NCI-H2029 (cell line): Measurements from ENCODE around the gene C12orf56.

Experiments
- DNase-seq: peaks from one replicate; lab custom pipeline; 2025; lab: John Stamatoyannopoulos, UW

C12orf56 gene, protein sequence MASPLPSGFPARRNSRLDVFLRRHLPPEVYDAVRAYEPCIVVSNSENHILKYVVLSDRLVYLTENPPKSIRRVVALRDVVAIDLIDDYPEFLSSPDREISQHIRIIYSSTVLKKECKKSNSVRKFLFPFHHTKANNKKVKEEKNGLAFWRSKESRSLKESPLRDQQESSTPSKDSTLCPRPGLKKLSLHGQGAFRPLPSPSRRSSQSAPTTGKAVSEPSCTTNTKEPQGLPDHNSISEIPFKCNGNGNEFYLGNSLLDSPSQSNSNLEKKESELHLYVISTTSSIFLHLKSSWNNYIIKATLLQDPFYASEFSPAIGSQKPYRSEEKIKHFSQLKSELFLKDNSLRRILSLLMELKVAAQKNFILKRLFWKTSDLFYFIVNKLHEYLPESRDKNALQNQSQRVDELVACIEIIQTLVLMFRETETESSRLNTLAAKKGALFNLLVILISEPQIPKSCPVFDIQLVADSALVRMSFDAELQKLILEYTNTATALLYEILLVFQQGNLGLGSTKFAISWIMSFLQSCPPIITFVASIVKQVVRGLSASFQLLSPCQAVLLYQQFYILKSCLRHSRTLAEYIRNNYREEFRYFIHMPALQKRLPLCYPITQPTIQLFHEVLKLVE

DNA sequence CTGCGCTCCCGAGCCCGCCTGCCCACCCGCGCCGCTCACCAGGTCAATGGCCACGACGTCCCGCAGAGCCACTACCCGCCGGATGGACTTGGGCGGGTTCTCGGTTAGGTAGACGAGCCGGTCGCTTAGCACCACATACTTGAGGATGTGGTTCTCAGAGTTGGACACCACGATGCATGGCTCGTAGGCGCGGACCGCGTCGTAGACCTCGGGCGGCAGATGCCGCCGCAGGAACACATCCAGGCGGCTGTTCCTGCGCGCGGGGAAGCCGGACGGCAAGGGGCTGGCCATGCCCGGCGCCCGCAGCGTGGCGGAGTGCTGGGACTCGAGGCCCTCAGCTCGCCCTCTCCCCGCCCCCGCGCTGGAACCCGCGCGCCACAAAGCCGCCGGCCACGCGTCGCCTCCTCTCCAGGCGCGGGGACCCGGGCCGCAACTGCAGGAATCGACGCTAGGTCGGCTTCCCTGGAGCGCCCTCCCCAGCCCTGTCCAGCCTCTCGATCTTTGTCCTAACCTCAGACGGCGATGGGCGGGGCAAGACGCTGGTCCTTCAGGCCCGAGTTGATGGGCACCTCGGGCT, at the start of gene C12orf56:
Gene C12orf56, minus strand, starts transcription at position 484 of the 577 bp plus-strand sequence. Its CDS starts 193 bp downstream, at position 291.
- DNase-seq = peak; percentile 67

DNA sequence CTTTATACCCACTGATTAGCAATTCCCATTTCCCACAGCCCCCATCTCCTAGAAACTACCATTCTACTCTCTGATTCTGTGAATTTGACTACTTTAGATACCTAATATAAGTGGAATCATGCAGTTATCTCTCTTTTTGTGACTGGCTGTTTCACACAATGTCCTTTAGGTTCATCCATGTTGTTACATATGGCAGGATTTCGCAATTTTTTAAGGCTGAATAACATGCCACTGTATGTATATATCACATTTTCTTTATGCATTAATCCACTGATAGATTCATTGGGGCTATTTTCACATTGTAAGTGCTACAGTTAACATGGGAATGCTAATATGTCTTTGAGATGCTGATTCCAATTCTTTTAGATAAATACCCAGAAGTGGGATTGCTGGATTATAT, 49.5 kb upstream of the C12orf56 start:
- DNase-seq = no peak

DNA sequence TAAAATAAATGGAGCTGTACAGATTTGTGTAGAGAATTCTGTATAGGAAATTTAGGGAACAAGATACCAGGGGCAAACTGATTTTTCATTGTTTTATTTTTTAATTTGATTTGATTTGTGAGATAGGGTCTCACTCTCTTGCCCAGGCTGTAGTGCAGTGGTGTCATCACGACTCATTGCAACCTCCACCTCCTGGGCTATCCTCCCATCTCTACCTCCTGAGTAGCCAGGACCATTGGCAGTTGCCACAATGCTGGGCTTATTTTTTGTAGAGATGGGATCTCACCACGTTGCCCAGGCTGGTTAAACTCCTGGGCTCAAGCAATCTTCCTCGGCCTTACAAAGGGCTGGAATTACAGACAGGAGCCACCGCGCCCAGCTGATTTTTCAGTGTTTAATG, 43.4 kb upstream of the C12orf56 start:
- no peak for DNase-seq

DNA sequence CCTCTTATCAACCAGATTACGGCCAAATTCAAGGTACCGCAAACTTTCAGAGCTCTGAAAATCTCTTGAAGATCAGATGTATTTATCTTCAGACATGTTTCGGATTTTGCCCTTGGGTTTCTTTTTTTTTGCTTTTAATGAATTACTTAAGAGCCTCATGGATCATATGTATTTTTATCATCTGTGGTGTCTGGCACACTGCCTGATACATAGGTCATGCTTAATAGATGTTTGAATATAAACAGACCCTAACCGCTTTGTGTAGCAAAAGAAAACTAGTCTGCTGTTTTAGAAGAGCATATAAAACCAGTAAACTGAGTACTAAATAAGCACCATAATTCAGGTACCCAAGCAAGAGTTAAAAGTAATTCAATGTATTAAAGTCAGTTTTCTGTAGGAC, 41.2 kb upstream of the C12orf56 start:
- no peak for DNase-seq

DNA sequence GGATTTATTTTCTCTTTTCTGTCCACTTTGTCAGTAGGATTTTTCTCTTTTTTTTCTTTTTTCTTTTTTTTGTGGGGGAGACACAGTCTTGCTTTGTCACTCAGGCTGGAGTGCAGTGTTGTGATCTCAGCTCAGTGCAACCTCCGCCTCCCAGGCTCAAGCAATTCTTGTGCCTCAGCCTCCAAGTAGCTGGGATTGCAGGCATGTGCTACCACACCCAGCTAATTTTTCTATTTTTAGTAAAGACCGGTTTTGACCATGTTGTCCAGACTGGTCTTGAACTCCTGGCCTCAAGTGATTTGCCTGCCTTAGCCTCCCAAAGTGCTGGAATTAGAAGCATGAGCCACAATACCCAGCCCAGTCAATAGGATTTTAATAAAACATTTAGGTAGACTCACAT, 40.3 kb upstream of the C12orf56 start:
- no peak for DNase-seq

DNA sequence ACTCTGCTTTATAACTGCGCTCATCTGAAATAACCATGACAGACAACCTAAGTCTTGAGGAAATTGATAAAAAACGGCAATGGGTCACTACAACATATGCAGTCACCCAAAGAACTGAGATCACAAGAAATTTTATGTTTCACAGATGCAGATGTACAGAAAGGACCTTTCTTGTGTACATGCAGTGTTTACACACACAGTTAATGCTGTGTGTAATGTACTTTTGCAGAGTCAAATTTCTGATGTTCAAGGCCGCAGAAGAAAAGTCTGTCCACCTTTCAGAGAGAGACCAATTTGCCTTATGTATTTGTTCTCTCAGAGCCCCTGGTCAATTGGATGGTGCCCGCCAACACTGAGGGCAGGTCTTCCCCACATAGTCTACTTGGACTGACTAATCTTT, 38.4 kb upstream of the C12orf56 start:
- DNase-seq = no peak

DNA sequence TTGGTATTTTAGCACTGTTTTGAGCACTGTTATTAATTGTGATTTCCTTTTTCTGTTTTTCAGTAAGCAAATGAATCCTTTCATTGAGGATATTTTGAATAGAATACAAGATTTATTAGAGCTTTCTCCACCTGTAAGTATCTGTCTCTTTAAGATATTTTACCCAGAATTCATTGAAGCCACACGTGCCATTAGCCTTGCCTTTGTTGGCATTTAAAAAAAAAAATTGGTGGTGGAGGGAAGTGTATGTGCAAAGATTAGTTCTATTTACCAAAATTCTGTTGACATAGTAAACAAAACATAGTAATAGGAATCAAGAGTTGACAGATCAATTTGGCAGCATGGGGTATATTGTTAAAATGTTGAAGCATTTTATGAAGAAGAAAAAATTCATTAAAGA, 37.4 kb upstream of the C12orf56 start:
- DNase-seq = no peak

DNA sequence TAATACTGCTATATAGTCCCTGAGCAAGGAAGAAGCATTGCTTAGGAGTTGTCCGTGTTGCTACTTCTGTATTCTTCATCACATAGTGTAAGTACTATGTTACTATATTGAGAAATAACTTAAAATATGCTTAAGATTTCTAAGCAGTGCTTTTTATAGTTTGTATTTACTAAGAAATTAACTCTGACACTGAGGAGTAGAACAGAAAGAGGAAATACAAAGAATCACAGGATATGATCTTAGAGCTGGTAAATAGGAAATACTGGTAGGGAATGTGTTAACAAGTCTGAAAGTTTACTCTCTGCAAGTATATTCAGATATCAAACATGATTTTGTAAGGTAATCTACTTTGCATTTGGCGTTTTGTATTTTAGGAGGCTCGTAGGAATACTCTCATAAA, 29.1 kb upstream of the C12orf56 start:
- DNase-seq = no peak

DNA sequence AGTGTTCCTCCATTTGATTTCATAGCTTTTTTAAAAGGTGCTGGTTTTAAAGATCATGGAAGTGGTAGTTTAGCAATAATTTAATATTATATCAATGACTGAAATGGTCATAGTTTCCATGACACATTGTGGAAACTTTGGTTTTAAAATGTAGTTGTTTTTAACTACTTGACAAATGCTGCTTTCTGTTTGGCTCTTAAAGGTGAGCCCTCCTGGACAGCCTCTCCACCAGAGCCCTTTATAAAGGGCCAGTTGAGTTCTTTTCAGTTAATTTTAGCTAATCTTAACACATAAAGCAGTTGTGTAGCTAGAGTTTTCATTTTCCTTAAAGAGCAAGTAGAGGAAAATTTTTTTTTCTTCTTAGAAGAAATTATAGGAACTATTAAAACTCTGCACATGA, 27.7 kb upstream of the C12orf56 start:
- DNase-seq = no peak

DNA sequence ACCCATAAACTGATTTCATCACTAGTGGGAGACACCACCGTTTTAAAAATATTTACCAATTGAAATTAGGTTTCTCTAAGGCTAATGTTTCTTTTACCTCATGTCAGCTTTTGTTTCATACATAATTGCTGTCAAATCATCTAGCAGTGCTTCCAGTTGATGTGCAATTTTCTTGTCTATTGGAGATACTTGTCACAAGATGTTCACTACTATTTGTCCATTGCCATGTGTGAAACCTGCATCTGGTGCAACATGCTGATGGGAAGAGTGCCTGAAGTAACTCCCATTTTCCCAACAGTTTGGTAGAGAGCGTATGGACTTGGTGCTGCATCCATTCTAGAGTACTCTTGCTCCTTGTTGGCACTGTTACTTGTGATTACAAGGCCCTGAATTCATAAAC, 23.3 kb upstream of the C12orf56 start:
- DNase-seq = no peak

DNA sequence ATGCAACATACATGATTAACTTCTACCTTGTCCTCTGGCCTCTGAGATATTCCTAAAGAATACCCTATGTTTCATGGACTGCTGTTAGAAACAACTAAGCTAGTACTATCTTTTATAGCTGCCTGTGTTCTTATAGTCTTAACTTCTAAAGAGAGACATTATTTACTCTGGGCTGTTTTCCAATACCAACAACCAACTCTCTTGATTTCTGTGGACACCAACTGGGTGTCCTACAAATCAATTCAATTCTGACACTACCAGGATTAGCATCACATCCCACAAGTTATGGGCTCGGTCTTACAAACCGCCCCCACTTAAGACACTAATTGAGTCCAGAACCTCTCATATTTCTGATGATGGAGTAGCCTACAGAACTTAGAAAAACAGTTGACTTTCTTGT, 21.9 kb upstream of the C12orf56 start:
- no peak for DNase-seq

DNA sequence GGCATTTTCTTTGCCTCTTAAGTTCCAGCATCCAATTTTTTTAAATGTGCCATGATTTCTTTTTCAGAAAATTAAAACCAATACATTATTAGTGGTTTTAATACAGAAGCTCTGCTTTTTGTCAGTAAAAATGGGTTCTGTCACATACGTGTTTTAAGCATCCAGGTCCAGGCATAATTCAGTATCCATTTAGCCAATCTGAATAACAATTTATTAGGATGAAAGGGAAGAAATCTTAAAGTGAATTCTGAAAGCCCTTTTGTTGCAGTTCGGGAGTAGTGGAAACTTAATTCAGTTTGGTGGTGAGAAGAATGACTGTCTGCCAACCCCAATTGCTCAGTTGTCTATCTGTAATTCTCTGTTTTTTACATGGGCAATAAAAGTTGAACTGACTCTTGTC, 20.9 kb upstream of the C12orf56 start:
- DNase-seq = no peak

DNA sequence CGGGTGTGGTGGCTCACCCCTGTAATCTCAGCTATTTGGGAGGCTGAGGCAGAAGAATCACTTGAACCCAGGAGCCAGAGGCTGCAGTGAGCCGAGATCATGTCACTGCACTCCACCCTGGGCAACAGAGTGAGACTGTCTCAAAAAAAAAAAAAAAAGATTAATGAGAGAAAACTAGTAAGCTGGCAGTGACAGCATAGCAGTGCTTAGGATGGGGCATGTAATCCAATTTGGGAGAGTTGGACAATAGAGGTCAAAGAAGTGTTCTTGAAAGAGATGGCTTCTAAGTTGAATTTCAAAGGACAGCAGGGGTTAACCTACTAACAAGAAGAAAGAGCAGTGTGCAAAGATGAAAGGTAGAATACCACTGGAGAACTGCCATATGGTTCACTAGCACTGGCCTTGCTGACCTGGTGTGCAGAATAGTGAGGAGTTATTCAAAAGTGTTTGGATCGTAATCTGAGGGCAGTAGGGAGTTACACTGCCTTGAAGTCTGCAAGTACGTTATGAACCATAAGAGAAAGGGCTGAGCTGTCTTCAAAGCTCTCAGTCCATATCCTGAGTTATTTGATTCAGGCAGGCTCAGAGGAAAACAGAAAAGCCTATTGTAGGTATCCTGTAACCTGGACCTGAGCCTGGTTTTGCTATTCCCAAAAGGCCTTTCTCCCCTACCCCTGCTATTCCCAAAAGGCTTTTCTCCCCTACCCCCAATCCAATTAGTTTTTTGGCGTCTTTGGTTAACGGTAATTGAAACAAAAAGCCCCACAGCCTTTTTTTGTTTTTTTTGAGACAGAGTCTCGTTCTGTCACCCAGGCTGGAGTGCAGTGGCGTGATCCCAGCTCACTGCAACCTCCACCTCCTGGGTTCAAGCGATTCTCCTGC, 17.0 kb upstream of the C12orf56 start:
- no peak for DNase-seq

DNA sequence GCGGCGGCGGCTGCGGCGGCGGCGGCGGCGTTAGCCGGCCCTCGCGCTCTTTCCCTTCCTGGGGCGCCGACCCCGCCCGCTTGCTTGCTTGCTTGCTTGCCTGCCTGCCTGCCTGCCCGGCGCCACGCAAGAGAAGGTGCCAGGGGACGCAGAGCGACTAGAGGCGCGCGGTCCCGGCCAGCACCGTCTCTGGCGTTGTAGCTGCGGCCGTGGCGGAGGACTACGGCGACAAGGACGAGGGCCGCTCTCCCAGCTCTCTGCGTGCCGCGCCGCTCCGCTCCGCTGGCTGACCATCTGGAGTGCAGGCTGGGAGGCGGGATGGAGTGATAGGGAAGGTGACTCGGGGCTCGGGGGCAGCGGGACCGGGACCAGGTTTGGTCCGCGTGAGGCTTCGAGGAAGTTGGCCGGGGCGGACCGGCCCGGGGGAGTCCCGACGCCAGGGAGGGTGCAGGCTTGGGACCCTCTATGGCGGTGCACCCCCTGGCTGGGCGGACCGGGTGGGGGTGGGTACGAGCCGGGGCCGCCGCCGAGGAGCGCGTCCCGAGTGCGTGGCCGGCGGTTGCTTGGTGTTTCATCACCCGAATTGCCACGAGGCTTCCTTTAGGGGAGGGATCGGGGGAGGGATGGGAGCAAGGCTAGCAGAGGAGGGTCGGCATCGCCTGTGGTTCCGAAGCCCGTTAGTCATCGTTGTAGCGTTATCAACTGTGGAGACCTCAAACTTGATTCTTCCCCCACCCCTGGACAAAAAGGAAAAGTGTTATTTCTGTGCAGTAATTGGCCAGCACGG, 14.1 kb upstream of the C12orf56 start:
- peak; percentile 54 for DNase-seq

DNA sequence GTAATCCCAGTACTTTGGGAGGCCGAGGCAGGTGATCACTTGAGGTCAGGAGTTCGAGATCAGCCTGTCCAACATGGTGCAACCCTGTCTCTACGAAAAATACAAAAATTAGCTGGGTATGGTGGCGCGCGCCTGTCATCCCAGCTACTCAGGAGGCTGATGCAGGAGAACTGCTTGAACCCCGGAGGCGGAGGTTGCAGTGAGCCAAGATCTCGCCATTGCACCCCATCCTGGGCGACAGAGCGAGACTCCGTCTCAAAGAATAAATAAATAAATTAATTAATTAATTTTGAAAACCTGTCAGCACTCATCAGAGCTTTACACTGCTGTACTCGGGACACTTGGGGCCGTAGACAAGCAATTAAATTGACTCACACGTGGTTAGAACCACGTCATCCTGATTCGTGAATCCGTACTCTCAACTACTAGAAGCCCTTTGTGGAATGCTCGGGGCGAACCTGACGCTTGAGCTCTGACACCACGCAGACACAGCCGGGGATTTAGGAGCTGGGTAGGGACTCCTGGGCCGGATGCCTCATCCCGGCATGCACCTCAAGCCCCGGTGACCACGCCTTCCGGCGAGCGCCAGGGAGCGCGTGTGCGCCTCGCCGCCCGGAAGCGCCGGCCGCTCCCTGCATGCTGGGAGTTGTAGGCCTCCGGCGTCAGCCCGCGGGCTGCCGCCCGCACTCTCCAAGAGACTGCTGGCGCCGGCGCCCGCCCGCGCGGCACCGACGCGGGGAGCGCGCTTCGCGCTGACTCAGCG, 13.3 kb upstream of the C12orf56 start, which contains the start of gene XPOT:
Gene XPOT, plus strand, starts transcription at position 686 of the 763 bp plus-strand sequence. CDS start 5,644 bp downstream, outside the sequence.
- DNase-seq = peak; percentile 96

DNA sequence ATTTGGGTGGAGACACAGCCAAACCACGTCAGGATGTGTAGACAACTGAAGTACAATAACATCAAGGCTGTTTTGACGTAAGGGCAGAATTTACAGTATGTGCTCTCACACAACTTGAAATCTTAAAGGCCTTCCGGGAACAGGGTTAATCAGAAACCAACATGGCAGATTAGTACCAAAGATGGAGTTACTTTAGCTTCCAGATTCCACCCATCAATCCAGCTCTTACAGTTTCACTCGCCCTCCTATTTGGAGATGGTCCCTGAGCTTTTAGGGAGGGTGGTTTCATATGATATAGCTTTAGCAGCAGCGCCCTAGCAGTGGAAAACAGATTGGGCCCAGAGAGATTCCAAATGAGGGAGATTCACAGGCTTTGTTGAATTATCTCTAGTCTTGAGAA, 11.6 kb upstream of the C12orf56 start:
- DNase-seq = no peak

DNA sequence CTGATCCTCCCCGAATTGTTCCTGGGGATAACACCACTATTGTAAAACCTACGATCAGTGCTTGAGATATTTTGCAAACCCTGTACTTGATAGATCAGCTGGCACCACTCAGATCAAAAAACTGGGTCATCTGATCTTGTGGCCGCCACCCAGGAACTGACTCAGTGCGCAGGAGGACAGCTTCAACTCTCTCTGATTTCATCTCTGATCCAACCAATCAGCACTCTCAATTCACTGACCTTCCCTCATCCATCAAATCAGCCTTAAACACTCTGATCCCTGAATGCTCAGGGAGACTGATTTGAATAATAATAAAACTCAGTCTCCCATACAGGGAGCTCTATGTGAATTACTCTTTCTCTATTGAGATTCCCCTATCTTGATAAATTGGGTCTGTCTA, 9.5 kb upstream of the C12orf56 start:
- peak; percentile 64 for DNase-seq

DNA sequence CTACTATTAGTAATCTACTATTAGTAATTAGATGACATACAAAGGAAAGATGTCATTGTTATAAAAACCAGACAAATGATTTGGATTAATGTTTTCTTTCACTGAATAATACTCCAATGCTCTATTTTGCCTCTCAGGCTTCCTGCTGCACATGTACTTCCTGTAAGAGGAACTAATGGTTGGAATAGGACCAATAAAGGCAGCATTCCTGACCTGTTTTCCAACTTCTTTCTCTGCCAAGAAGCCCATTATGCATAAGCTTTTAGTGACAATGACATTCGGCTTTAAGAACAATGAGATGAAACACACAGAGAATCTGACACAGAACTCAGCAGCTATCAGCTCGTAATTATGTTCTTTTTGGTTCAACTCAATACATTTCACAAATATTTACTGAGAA, 5.2 kb upstream of the C12orf56 start:
- DNase-seq = peak; percentile 87

DNA sequence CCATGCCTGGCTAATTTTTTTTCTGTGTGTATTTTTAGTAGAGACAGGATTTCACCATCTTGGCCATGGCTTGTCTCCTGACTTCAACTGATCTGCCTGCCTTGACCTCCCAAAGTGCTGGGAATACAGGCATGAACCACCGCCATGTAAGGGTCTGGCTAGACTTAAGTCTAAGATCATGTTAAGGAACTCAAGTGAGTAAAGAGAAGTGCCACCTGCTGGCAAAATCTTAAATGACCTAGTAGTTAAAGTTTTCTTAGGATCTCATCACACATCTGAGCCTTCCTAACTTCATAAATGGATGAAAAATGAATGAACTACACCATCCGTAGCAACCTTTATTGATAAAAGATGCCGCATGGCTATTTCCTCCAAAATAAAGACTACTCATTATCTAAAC, 1.7 kb upstream of the C12orf56 start:
- no peak for DNase-seq

DNA sequence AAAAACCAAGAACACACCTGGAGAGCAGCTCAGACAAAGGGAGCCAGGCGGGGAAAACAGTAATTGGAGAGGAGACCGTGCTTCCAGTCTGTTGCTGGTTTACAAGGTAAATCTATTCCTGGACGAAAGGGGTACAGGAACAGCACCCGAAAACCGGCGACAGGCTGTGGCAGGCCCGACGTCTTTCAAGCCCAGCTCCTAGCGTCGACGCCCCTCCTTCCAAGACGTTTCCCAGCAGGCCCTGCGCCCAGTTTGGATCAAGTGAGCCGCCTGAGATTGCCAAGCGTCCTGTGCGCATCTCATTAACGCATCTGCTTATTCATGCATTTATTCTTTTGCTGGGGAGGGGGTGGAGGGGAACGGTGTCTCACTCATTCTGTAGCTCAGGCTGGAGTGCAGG, 1.4 kb downstream of the C12orf56 start:
- DNase-seq = peak; percentile 82
